DMS114 treated with DMSO at 0.1 percent for 48 hours (cell line): ENCODE results near the gene IMMP2L.
"Not testable (repeated sequence)": the region's sequence is repeated elsewhere in the genome, so short reads cannot be mapped to it uniquely, and the experiment has no call there.

Source experiments
- DNase-seq: peaks from one replicate; lab custom pipeline; 2025; ENCODE audit not compliant: unreplicated experiment; lab: John Stamatoyannopoulos, UW

Gene IMMP2L

DNA sequence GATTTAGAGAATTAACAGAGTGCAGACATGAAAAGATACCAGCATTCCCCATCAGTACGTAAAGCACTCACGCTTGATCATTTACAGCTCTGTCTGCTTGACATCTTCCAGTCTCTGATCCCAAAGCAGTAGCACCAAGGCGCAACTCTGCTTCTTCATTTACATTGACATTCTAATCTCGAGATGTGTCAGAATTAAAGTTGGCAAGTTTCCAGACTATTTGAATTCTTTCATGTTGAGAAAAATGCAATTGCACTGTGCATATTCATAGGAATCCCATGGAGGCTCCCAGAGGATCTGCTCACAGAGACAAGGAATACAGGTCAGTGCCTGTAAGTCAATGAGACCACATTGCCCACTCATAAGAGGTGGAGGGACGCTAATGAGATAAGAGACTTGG lies 287.4 kb downstream of the IMMP2L start:
- DNase-seq, result no peak

GRCh38 chr7:111272092-111272491 lies 290.2 kb downstream of the IMMP2L start:
- DNase-seq, result no peak

DNA sequence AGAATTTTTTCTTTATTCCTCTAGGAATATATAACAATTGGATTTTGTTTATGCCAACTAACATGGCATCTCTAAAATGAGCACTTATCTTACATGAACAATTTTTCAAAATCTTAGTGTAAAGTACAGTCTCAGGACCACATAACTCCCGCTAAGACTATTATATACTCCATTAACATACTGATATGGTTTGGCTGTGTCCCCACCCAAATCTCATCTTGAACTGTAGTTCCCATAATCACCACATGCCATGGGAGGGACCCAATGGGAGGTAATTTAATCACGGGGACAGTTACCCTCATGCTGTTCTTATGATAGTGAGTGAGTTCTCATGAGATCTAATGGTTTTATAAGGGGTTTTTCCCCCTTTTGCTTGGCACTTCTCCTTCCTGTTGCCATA lies 291.5 kb downstream of the IMMP2L start:
- not testable (repeated sequence) for DNase-seq

GRCh38 chr7:111268941-111269340 lies 293.4 kb downstream of the IMMP2L start:
- DNase-seq, result no peak

GRCh38 chr7:111266613-111267012 lies 295.7 kb downstream of the IMMP2L start:
- no peak for DNase-seq

DNA sequence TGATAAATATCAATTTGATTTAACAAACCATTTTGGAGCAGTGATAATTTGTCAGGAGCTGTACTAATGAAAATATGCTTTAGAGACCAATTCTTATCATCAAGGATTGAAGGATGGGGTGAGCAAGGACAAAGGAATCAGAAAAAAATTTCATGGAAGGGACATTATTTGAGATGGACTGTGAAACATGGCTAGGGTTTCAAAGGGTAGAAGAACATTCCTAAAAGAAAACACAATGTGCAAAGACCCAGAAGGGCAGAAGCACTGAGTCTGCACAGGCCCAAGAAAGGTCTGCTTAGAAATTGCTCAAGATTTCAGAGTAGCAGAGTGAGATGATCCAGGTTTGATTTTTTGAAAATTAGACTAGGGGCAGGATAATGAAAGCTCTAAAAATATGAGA lies 296.9 kb downstream of the IMMP2L start:
- no peak for DNase-seq

- no peak for DNase-seq
Observed at GRCh38 chr7:111264981-111265380, 297.3 kb downstream of the IMMP2L start.

DNA sequence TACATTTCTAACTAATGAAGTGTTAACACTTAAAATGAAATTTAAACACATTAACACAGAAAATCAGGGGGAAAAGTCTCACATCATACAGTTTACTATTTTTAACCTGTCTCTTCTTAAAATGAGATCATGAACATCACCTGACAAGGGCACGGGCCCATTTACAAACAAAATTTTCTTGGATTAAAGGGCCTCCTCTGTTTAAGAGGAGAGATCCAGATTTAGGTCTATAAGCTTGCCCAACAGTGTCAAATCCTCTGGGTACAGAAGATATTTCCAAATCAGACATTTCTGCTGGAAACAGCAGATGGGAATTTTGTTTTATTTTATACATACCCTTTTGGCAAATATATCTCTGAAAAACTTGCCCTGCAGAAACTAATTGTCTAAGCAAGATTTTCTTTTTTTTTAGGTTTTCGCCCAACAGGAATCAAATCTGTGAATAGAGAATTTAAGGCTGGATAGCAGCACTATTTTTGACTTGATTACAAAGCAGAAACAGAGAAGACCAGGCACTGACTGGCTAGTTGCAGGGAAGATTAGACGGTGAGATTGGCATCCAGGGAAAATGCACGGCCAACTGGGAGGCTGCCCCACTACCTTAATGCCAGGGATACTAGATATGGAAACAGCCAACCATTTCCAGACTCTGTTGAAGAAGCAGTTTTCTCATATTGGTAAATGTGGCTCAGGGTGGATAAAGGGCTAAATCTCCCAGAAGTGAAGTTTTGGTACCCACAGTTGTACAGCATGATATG lies 298.0 kb downstream of the IMMP2L start:
- no peak for DNase-seq

DNA sequence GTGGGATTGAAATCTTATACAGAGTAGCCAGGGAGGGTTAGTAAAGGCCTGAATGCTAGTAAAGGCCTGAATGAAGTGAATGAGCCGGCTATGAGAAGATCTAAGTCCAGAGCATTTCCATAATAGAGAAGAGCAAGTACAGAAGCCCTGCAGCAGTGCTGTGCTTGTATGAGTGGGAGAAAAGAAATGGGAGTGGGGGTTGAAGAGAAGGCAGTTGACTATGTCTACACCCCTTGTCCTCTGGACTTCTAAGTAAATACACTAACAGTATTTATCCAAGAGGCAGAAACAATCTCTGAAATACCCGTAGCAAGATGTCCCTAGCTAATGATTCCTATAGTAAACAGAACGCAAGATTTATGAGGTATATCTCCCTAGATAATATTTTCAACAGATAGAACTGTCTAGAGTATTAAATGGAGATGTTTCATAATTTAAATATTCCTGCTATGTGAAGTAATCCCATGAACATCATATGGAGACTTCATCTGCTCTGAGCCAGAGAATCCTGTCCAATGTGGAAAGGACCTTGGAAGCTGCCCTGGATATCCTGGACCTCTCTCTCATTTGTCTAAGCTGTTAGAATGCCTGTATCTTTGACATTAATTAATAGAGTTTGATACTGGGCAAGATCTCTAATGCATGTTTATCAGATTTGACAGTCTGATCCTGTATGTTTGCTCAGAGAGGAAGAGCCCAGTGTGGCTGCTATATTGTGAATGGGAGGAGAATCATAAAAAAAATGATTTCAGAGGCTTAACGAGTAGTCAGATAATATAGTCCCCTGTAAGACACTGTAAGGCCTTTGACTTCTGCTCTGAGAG lies 299.8 kb downstream of the IMMP2L start:
- DNase-seq, result no peak

GRCh38 chr7:111261496-111261895 lies 300.8 kb downstream of the IMMP2L start:
- no peak for DNase-seq

GRCh38 chr7:111259991-111260390 lies 302.3 kb downstream of the IMMP2L start:
- DNase-seq, result no peak

GRCh38 chr7:111256391-111256790 lies 305.9 kb downstream of the IMMP2L start:
- no peak for DNase-seq

DNA sequence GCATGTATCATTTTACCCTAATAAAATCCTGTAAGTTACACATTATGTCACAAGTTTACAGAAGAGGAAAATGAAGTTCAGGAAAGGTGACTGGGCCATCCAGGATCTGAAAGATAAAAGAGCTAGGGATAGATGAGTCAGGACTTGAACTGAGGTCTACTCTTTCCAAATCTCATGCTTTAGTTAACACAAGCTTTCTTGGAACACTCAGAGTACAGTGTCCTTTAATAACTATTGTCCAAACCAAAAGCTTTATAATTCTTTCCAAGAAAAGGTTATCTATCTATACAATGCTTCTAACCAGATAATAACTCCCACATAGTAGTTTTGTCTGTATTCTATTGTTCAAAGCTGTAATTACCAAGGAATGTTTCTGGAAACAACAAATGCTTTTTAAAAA lies 306.7 kb downstream of the IMMP2L start:
- no peak for DNase-seq

DNA sequence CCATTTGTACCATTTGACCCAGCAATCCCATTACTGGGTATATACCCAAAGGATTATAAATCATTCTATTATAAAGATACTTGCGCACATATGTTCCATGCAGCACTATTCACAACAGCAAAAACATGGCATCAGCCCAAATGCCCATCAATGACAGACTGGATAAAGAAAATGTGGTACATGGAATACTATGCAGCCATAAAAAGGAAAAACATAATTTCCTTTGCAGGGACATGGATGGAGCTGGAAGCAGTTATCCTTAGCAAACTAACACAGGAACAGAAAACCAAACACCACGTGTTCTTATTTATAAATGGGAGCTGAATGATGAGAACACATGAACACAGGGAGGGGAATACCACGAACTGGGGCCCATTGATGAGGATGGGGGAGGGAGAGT lies 310.9 kb downstream of the IMMP2L start:
- DNase-seq, result not testable (repeated sequence)

- DNase-seq, result not testable (repeated sequence)
Observed at GRCh38 chr7:111249807-111250206, 312.5 kb downstream of the IMMP2L start.

GRCh38 chr7:111242141-111242755 lies 320.0 kb downstream of the IMMP2L start:
- no peak for DNase-seq

DNA sequence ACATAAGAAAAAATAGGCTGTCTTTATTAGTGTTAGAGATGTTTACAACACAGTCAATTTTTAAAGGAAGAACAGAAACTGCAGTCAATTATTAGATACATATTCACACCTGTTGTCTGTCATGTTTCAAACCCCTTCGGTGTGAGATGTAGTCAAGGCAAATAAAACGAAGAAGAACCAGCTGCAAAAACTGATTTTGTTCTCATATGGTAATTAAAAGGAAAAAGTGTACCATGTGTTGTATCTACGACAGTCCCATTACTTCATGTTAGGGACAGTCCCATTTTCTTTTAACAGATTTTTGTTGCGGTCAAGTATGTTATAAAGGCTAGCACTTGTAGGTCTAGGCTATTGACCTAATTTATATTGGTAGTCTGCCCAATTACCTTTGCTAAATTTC lies 321.9 kb downstream of the IMMP2L start:
- no peak for DNase-seq

GRCh38 chr7:111239437-111239836 lies 322.9 kb downstream of the IMMP2L start:
- no peak for DNase-seq

- no peak for DNase-seq
Observed at GRCh38 chr7:111238886-111239285, 323.4 kb downstream of the IMMP2L start.

- DNase-seq, result no peak
Observed at GRCh38 chr7:111235709-111236108, 326.6 kb downstream of the IMMP2L start.

DNA sequence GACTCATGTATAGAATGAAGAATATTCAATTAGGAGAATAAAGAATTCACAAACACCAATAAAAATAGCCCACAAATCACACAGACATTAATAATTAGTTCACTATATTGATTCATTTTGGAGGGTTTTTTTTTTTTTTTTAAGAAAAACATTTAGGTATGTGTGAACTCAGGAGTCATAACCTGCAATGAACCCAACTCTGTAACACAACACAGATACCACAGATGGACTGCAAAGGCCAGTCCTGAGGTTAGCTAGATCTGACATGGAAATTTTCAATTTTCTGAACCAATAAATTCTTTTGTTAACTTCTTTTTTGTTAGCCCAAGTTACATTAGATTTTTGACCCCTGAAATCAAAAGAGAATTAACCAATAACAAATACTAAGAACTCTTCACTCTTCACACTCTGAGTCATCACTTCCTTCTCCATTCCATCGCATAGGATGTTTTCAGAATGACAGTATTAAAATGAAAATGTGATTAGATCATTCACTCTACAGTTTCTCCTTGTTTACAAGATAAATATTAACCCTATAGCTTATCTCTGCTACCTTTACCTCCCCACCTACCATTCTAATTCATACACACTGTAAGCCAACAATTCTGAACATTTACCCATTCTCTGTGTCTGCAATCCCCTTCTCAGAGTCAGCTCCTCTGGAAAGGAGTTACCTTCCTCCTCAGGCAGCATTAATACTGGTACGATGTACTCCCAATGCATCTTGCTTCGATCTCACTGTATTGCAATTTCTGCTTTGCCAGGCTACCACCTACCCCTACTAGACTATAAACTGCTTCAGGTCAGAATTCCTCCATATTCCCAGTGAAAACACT lies 329.8 kb downstream of the IMMP2L start:
- no peak for DNase-seq
